DMS153 treated with DMSO at 0.1 percent for 48 hours (cell line): ENCODE data around the gene AGT.
"Not testable (repeated sequence)": the region's sequence is repeated elsewhere in the genome, so short reads cannot be mapped to it uniquely, and the experiment has no call there.

Experiments
- DNase-seq: peaks from one replicate; lab custom pipeline; 2025; ENCODE audit not compliant: unreplicated experiment; lab: John Stamatoyannopoulos, UW

The AGT gene

GRCh38 chr1:230707732-230708630, 5.9 kb downstream of the AGT start:
- DNase-seq, result no peak

- no peak for DNase-seq
Observed at GRCh38 chr1:230706887-230707731, 6.8 kb downstream of the AGT start.

- DNase-seq, result no peak
Observed at GRCh38 chr1:230706020-230706699, 7.8 kb downstream of the AGT start.

GRCh38 chr1:230705289-230706019, 8.5 kb downstream of the AGT start:
- no peak for DNase-seq

- DNase-seq, result no peak
Observed at GRCh38 chr1:230704830-230705229, 9.1 kb downstream of the AGT start.

GRCh38 chr1:230703679-230704385, 10.1 kb downstream of the AGT start:
- DNase-seq, result no peak

GRCh38 chr1:230702934-230703678, 10.8 kb downstream of the AGT start:
- DNase-seq, result no peak

- no peak for DNase-seq
Observed at GRCh38 chr1:230701895-230702768, 11.8 kb downstream of the AGT start.

- DNase-seq, result no peak
Observed at GRCh38 chr1:230701434-230701833, 12.5 kb downstream of the AGT start.

- no peak for DNase-seq
Observed at GRCh38 chr1:230700132-230700531, 13.8 kb downstream of the AGT start.

- DNase-seq, result no peak
Observed at GRCh38 chr1:230699716-230700115, 14.2 kb downstream of the AGT start.

GRCh38 chr1:230698964-230699363, 15.0 kb downstream of the AGT start:
- not testable (repeated sequence) for DNase-seq

GRCh38 chr1:230698130-230698529, 15.8 kb downstream of the AGT start:
- DNase-seq, result no peak

- no peak for DNase-seq
Observed at GRCh38 chr1:230696722-230697437, 17.0 kb downstream of the AGT start.

- no peak for DNase-seq
Observed at GRCh38 chr1:230696218-230696617, 17.7 kb downstream of the AGT start.

GRCh38 chr1:230694991-230695390, 18.9 kb downstream of the AGT start:
- no peak for DNase-seq

- DNase-seq, result no peak
Observed at GRCh38 chr1:230694464-230694863, 19.5 kb downstream of the AGT start.

GRCh38 chr1:230693777-230694176, 20.1 kb downstream of the AGT start:
- no peak for DNase-seq
